ENCODE results near the gene EP400. TPM values are rescaled to one million over a fixed set of nuclear protein-coding genes. Genes with fewer than 3 reads are reported as not detected.

Gene EP400
- total and polyA plus RNA-seq, 7 experiments from 2014 or later = 2.8 to 86.8 (median 79.5) TPM

GRCh38 chr12:131988054-131988796, 38.5 kb downstream of the EP400 start:
- H3K4me3 ChIP-seq (ENCODE audit: low read length) = no peak overlapping the region
- Mint-ChIP-seq H3K4me1 (peaks cover 0 to 4% (median 0%) of the 10 kb centered on the region in 7 donors), H3K27ac (peak overlapping the region in 1 of 9 donors; percentile 73), H3K27me3 (no peaks in the 10 kb centered on the region), H3K9me3 (peaks cover 0 to 1% (median 0%) of the 10 kb centered on the region in 11 donors), H3K36me3 (peaks cover 20 to 56% (median 33%) of the 10 kb centered on the region in 5 donors), H3K4me3 (no peak overlapping the region)
- ChIA-PET CTCF (no interaction called here), POLR2A (no interaction called here)
- no peaks in the 10 kb centered on the region for H3K27me3 ChIP-seq (ENCODE audit: control insufficient read depth in 2 of 2, insufficient read depth in 2 of 2, low read length in 2 of 2)
- intact Hi-C loops (cut with micrococcal nuclease) = no loop called here
- no peaks in the 10 kb centered on the region for H3K9me3 ChIP-seq (ENCODE audit: control insufficient read depth in 2 of 3, low read length in 3 of 3)
- peaks cover 8 to 100% (median 42%) of the 10 kb centered on the region in 3 experiments for H3K36me3 ChIP-seq (ENCODE audit: control insufficient read depth in 2 of 3, insufficient read depth in 3 of 3, low read length in 3 of 3)
- DNase-seq (no peak), ATAC-seq (no peak)
- no peak overlapping the region for H3K27ac ChIP-seq (ENCODE audit: low read depth, low read length)
- H3K4me1 ChIP-seq (ENCODE audit: control insufficient read depth in 2 of 2, insufficient read depth in 2 of 2, low read length in 2 of 2) = no peaks in the 10 kb centered on the region

- Histone ChIP-seq H3K36me3 (ENCODE audit: control insufficient read depth in 2 of 3, insufficient read depth in 3 of 3, low read length in 3 of 3) (peaks cover 8 to 100% (median 42%) of the 10 kb centered on the region in 3 experiments), H3K4me3 (ENCODE audit: low read length) (no peak overlapping the region), H3K27me3 (ENCODE audit: control insufficient read depth in 2 of 2, insufficient read depth in 2 of 2, low read length in 2 of 2) (no peaks in the 10 kb centered on the region), H3K27ac (ENCODE audit: low read depth, low read length) (no peak overlapping the region), H3K4me1 (ENCODE audit: control insufficient read depth in 2 of 2, insufficient read depth in 2 of 2, low read length in 2 of 2) (no peaks in the 10 kb centered on the region), H3K9me3 (ENCODE audit: control insufficient read depth in 2 of 3, low read length in 3 of 3) (no peaks in the 10 kb centered on the region)
- CTCF ChIA-PET = no interaction called here
- H3K27me3 Mint-ChIP-seq = no peaks in the 10 kb centered on the region
- intact Hi-C loops (cut with micrococcal nuclease) = no loop called here
- no peak overlapping the region for H3K27ac Mint-ChIP-seq
- peaks cover 0 to 4% (median 0%) of the 10 kb centered on the region in 7 donors for H3K4me1 Mint-ChIP-seq
- H3K4me3 Mint-ChIP-seq = no peak overlapping the region
- POLR2A ChIA-PET = no interaction called here
- no peak for DNase-seq
- peaks cover 25 to 64% (median 41%) of the 10 kb centered on the region in 5 donors for H3K36me3 Mint-ChIP-seq
- H3K9me3 Mint-ChIP-seq = peaks cover 0 to 1% (median 0%) of the 10 kb centered on the region in 11 donors
- no peak for ATAC-seq
These were observed 39.3 kb downstream of the EP400 start for GRCh38 chr12:131989021-131989420.

GRCh38 chr12:131990066-131990979, 40.6 kb downstream of the EP400 start:
- no peak overlapping the region for H3K27ac Mint-ChIP-seq
- H3K4me1 Mint-ChIP-seq = peaks cover 0 to 4% (median 0%) of the 10 kb centered on the region in 7 donors
- ChIA-PET POLR2A (no interaction called here), CTCF (no interaction called here)
- ATAC-seq (no peak), DNase-seq (no peak)
- H3K4me3 Mint-ChIP-seq = no peak overlapping the region
- H3K36me3 ChIP-seq (ENCODE audit: control insufficient read depth in 2 of 3, insufficient read depth in 3 of 3, low read length in 3 of 3) = peaks cover 8 to 99% (median 42%) of the 10 kb centered on the region in 3 experiments
- H3K4me3 ChIP-seq (ENCODE audit: low read length) = no peak overlapping the region
- H3K27ac ChIP-seq (ENCODE audit: low read depth, low read length) = no peak overlapping the region
- intact Hi-C loops (cut with micrococcal nuclease) = no loop called here
- peaks cover 27 to 70% (median 51%) of the 10 kb centered on the region in 5 donors for H3K36me3 Mint-ChIP-seq
- peaks cover 0 to 1% (median 0%) of the 10 kb centered on the region in 11 donors for H3K9me3 Mint-ChIP-seq
- H3K27me3 Mint-ChIP-seq = no peaks in the 10 kb centered on the region
- H3K9me3 ChIP-seq (ENCODE audit: control insufficient read depth in 2 of 3, low read length in 3 of 3) = no peaks in the 10 kb centered on the region
- H3K4me1 ChIP-seq (ENCODE audit: control insufficient read depth in 2 of 2, insufficient read depth in 2 of 2, low read length in 2 of 2) = no peaks in the 10 kb centered on the region
- no peaks in the 10 kb centered on the region for H3K27me3 ChIP-seq (ENCODE audit: control insufficient read depth in 2 of 2, insufficient read depth in 2 of 2, low read length in 2 of 2)

GRCh38 chr12:131990980-131991305, 41.2 kb downstream of the EP400 start:
- no peak for DNase-seq
- H3K4me3 Mint-ChIP-seq = no peak overlapping the region
- ChIA-PET CTCF (no interaction called here), POLR2A (no interaction called here)
- no peak overlapping the region for H3K27ac Mint-ChIP-seq
- H3K27ac ChIP-seq (ENCODE audit: low read depth, low read length) = no peak overlapping the region
- peaks cover 0 to 4% (median 0%) of the 10 kb centered on the region in 7 donors for H3K4me1 Mint-ChIP-seq
- no peaks in the 10 kb centered on the region for H3K27me3 Mint-ChIP-seq
- no peaks in the 10 kb centered on the region for H3K9me3 ChIP-seq (ENCODE audit: control insufficient read depth in 2 of 3, low read length in 3 of 3)
- H3K9me3 Mint-ChIP-seq = peaks cover 0 to 1% (median 0%) of the 10 kb centered on the region in 11 donors
- intact Hi-C loops (cut with micrococcal nuclease) = no loop called here
- no peaks in the 10 kb centered on the region for H3K27me3 ChIP-seq (ENCODE audit: control insufficient read depth in 2 of 2, insufficient read depth in 2 of 2, low read length in 2 of 2)
- H3K4me3 ChIP-seq (ENCODE audit: low read length) = no peak overlapping the region
- H3K36me3 ChIP-seq (ENCODE audit: control insufficient read depth in 2 of 3, insufficient read depth in 3 of 3, low read length in 3 of 3) = peaks cover 8 to 96% (median 42%) of the 10 kb centered on the region in 3 experiments
- no peaks in the 10 kb centered on the region for H3K4me1 ChIP-seq (ENCODE audit: control insufficient read depth in 2 of 2, insufficient read depth in 2 of 2, low read length in 2 of 2)
- H3K36me3 Mint-ChIP-seq = peaks cover 27 to 69% (median 51%) of the 10 kb centered on the region in 5 donors
- no peak for ATAC-seq

- Mint-ChIP-seq H3K4me1 (peaks cover 0 to 4% (median 0%) of the 10 kb centered on the region in 7 donors), H3K27ac (no peak overlapping the region), H3K36me3 (peaks cover 30 to 64% (median 50%) of the 10 kb centered on the region in 5 donors), H3K27me3 (no peaks in the 10 kb centered on the region), H3K4me3 (no peak overlapping the region), H3K9me3 (no peaks in the 10 kb centered on the region)
- Histone ChIP-seq H3K27ac (ENCODE audit: low read depth, low read length) (no peak overlapping the region), H3K9me3 (ENCODE audit: control insufficient read depth in 2 of 3, low read length in 3 of 3) (no peaks in the 10 kb centered on the region), H3K36me3 (ENCODE audit: control insufficient read depth in 2 of 3, insufficient read depth in 3 of 3, low read length in 3 of 3) (peaks cover 8 to 88% (median 42%) of the 10 kb centered on the region in 3 experiments), H3K4me3 (ENCODE audit: low read length) (no peak overlapping the region), H3K4me1 (ENCODE audit: control insufficient read depth in 2 of 2, insufficient read depth in 2 of 2, low read length in 2 of 2) (no peaks in the 10 kb centered on the region), H3K27me3 (ENCODE audit: control insufficient read depth in 2 of 2, insufficient read depth in 2 of 2, low read length in 2 of 2) (no peaks in the 10 kb centered on the region)
- CTCF ChIA-PET = no interaction called here
- DNase-seq (no peak), ATAC-seq (no peak)
- intact Hi-C loops (cut with micrococcal nuclease) = no loop called here
- POLR2A ChIA-PET = no interaction called here
These were observed 42.2 kb downstream of the EP400 start for GRCh38 chr12:131991816-131992430.

- Histone ChIP-seq H3K4me1 (ENCODE audit: control insufficient read depth in 2 of 2, insufficient read depth in 2 of 2, low read length in 2 of 2) (no peaks in the 10 kb centered on the region), H3K36me3 (ENCODE audit: control insufficient read depth in 2 of 3, insufficient read depth in 3 of 3, low read length in 3 of 3) (peaks cover 8 to 66% (median 27%) of the 10 kb centered on the region in 3 experiments), H3K4me3 (ENCODE audit: low read length) (no peak overlapping the region), H3K27me3 (ENCODE audit: control insufficient read depth in 2 of 2, insufficient read depth in 2 of 2, low read length in 2 of 2) (no peaks in the 10 kb centered on the region), H3K9me3 (ENCODE audit: control insufficient read depth in 2 of 3, low read length in 3 of 3) (no peaks in the 10 kb centered on the region), H3K27ac (ENCODE audit: low read depth, low read length) (no peak overlapping the region)
- ATAC-seq = no peak
- H3K9me3 Mint-ChIP-seq = no peaks in the 10 kb centered on the region
- H3K4me1 Mint-ChIP-seq = no peaks in the 10 kb centered on the region
- H3K36me3 Mint-ChIP-seq = peaks cover 27 to 59% (median 47%) of the 10 kb centered on the region in 5 donors
- H3K4me3 Mint-ChIP-seq = no peak overlapping the region
- intact Hi-C loops (cut with micrococcal nuclease) = no loop called here
- peak overlapping the region in 1 of 9 donors; percentile 44 for H3K27ac Mint-ChIP-seq
- POLR2A ChIA-PET = no interaction called here
- no peaks in the 10 kb centered on the region for H3K27me3 Mint-ChIP-seq
- CTCF ChIA-PET = no interaction called here
- no peak for DNase-seq
These were observed 44.8 kb downstream of the EP400 start for GRCh38 chr12:131994589-131994988.

All from naive thymus-derived CD4-positive, alpha-beta T cell (primary cell).